Body of pancreas (tissue), 4 donors: Measurements from ENCODE around the gene PPP1R13L. TPM values are rescaled to one million over a fixed set of nuclear protein-coding genes. Genes with fewer than 3 reads are reported as not detected.

Experiments
- ATAC-seq: fragments of 150-250 bp; one replicate; pipeline ENCODE4 v1.9.1; 2016
- DNase-seq, 4 donors: peaks; one replicate each; pipeline ENCODE4 v3.0.0-alpha.2; 2019
- H3K27ac ChIP-seq, 4 donors: fragments of 200-600 bp; sonication (generic); 1 replicate in 3 of 4; 2 replicates in 1 of 4; pipeline versions ENCODE4 v1.5.1 to v1.6.1; 2016 to 2019; ENCODE audit warnings: mild to moderate bottlenecking in 1 of 4, mixed read lengths in 1 of 4, moderate library complexity in 1 of 4
- H3K27me3 ChIP-seq, 2 donors: fragments of 200-600 bp; sonication (generic); one replicate each; pipeline ENCODE4 v1.6.0; 2016; ENCODE audit warnings: mild to moderate bottlenecking in 1 of 2
- H3K36me3 ChIP-seq, 2 donors: fragments of 200-600 bp; sonication (generic); replicated peaks in 1 of 2; 2 replicates each; pipeline ENCODE4 v1.5.1; 2016; ENCODE audit warnings: low read depth in 2 of 2; ENCODE audit not compliant: insufficient read depth in 1 of 2
- H3K4me1 ChIP-seq: fragments of 200-600 bp; sonication (generic); one replicate; pipeline ENCODE4 v1.6.0; 2016
- H3K4me3 ChIP-seq, 2 donors: fragments of 200-600 bp; sonication (generic); 1 replicate in 1 of 2; 2 replicates in 1 of 2; pipeline ENCODE4 v1.5.1; 2016 to 2019
- H3K9me3 ChIP-seq, 3 donors: fragments of 200-600 bp; sonication (generic); 1 replicate in 2 of 3; 2 replicates in 1 of 3; pipeline ENCODE4 v1.5.1; 2016
- CTCF ChIP-seq, 7 experiments: fragments of 450-650 bp in 4 of 7; fragments of 200-600 bp in 3 of 7; sonication (generic) in 3 of 7; IDR thresholded peaks; one replicate each; pipeline ENCODE4 v1.5.1; 2016 to 2019; ENCODE audit warnings: antibody characterized with exemption in 7 of 7
- POLR2A ChIP-seq, 3 donors: fragments of 450-650 bp; IDR thresholded peaks; one replicate each; pipeline ENCODE4 v1.6.1; 2016; ENCODE audit warnings: antibody characterized with exemption in 3 of 3, mild to moderate bottlenecking in 2 of 3
- WGBS, 2 donors: methylation state at CpG; one replicate each; pipeline ENCODE4 v1.1.5; 2017; 5-methylcytosine and 5-hydroxymethylcytosine counted together
- intact Hi-C: fragments of 100-400 bp; cut with DNase I; formaldehyde crosslinking; loops from one replicate; pipeline ENCODE4 v1.15.1; 2023
- total RNA-seq, 2 donors: library from RNA; depleted of rRNA; stranded (reverse); fragments of >200 nt; gene quantifications; one replicate each; pipeline ENCODE4 v1.1.0, GENCODE V29; 2016

The PPP1R13L gene
- total RNA-seq, 2 donors from 2014 or later: 26.4 to 32.9 TPM

- 64 to 68% methylated on average over 7 of the region's 7 CpGs for WGBS, 2 donors
- TF ChIP-seq POLR2A (IDR thresholded peaks at IDR 0.05) (no peak), CTCF (IDR thresholded peaks at IDR 0.05) (no peak)
Observed at GRCh38 chr19:45448887-45449299, 44.0 kb upstream of the PPP1R13L start.

GRCh38 chr19:45448425-45448756 is 43.5 kb upstream of the PPP1R13L start:
- intact Hi-C loops: no loop called here
- Histone ChIP-seq H3K27me3 (no peaks in the 10 kb centered on the region), H3K4me3 (no peak overlapping the region), H3K36me3 (no peaks in the 10 kb centered on the region), H3K4me1 (peaks cover 31% of the 10 kb centered on the region), H3K9me3 (no peaks in the 10 kb centered on the region), H3K27ac (no peak overlapping the region)
- TF ChIP-seq POLR2A (IDR thresholded peaks at IDR 0.05) (no peak), CTCF (IDR thresholded peaks at IDR 0.05) (no peak)
- WGBS, 2 donors: 72 to 77% methylated on average over 3 of the region's 3 CpGs
- ATAC-seq: no peak
- no peak for DNase-seq

More at GRCh38 chr19:45448887-45449299, 44.0 kb upstream of the PPP1R13L start:
- DNase-seq (no peak), ATAC-seq (no peak)
- no peaks in the 10 kb centered on the region for H3K36me3 ChIP-seq
- H3K9me3 ChIP-seq: no peaks in the 10 kb centered on the region
- intact Hi-C loops: no loop called here
- peaks cover 28% of the 10 kb centered on the region for H3K4me1 ChIP-seq
- no peak overlapping the region for H3K4me3 ChIP-seq
- H3K27me3 ChIP-seq: no peaks in the 10 kb centered on the region
- H3K27ac ChIP-seq: no peak overlapping the region

GRCh38 chr19:45446944-45447343 is 42.1 kb upstream of the PPP1R13L start:
- Histone ChIP-seq H3K27me3 (no peaks in the 10 kb centered on the region), H3K9me3 (no peaks in the 10 kb centered on the region), H3K27ac (no peak overlapping the region), H3K36me3 (no peaks in the 10 kb centered on the region), H3K4me3 (no peak overlapping the region), H3K4me1 (peaks cover 40% of the 10 kb centered on the region)
- intact Hi-C loops: no loop called here
- DNase-seq (no peak), ATAC-seq (no peak)
- WGBS, 2 donors: 86% methylated on average over 7 of the region's 7 CpGs
- no peak for TF ChIP-seq CTCF (IDR thresholded peaks at IDR 0.05)
- TF ChIP-seq POLR2A (IDR thresholded peaks at IDR 0.05): no peak

- Histone ChIP-seq H3K9me3 (no peaks in the 10 kb centered on the region), H3K36me3 (no peaks in the 10 kb centered on the region), H3K4me1 (peaks cover 34% of the 10 kb centered on the region), H3K27ac (no peak overlapping the region), H3K4me3 (no peak overlapping the region), H3K27me3 (no peaks in the 10 kb centered on the region)
- 71 to 79% methylated on average over 6 of the region's 6 CpGs for WGBS, 2 donors
- ATAC-seq (no peak), DNase-seq (no peak)
- TF ChIP-seq CTCF (IDR thresholded peaks at IDR 0.05): peak in 5 of 7 experiments; percentile 13 to 37 (median 32)
- no peak for TF ChIP-seq POLR2A (IDR thresholded peaks at IDR 0.05)
- intact Hi-C loops: no loop called here
Observed at GRCh38 chr19:45446295-45446694, 41.4 kb upstream of the PPP1R13L start.

- Histone ChIP-seq H3K4me1 (peaks cover 31% of the 10 kb centered on the region), H3K9me3 (no peaks in the 10 kb centered on the region), H3K36me3 (no peaks in the 10 kb centered on the region), H3K27me3 (no peaks in the 10 kb centered on the region), H3K4me3 (no peak overlapping the region), H3K27ac (peak overlapping the region in 1 of 4 donors; percentile 89)
- ATAC-seq: no peak
- DNase-seq: no peak
- intact Hi-C loops: no loop called here
- TF ChIP-seq POLR2A (IDR thresholded peaks at IDR 0.05) (no peak), CTCF (IDR thresholded peaks at IDR 0.05) (no peak)
- 87 to 96% methylated on average over 4 of the region's 4 CpGs for WGBS, 2 donors
Observed at GRCh38 chr19:45445139-45445538, 40.3 kb upstream of the PPP1R13L start.
